NCI-H146 (cell line): ENCODE measurements around the gene PDGFC.

ENCODE experiments used
- DNase-seq: peaks from one replicate; lab custom pipeline; 2025; lab: John Stamatoyannopoulos, UW

PDGFC gene

GRCh38 chr4:156782491-156782890, 189.1 kb downstream of the PDGFC start:
- no peak for DNase-seq

DNA sequence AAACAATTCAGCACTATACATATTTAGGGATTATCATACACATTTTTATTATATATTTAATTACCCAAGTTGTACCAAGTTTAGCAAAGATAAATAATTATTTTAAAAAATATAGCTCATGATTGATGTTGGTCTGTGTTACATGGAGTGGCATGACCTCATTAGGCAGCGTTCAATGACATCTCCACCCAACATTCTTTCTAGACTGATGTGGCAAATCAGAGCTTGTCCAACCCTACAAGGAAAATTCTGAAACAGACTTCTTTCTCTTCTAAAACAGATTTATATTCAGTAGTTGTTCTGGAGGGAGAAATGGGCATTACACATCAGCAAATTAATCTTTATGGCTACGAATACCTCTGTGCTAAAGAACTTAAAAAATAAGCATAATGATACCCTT, 189.7 kb downstream of the PDGFC start:
- no peak for DNase-seq

- no peak for DNase-seq
These were observed 191.8 kb downstream of the PDGFC start for GRCh38 chr4:156779774-156780173.

- DNase-seq: no peak
These were observed 192.6 kb downstream of the PDGFC start for GRCh38 chr4:156779042-156779441.

- DNase-seq: no peak
These were observed 193.0 kb downstream of the PDGFC start for GRCh38 chr4:156778606-156779005.

GRCh38 chr4:156778093-156778492, 193.5 kb downstream of the PDGFC start:
- no peak for DNase-seq

GRCh38 chr4:156775813-156776212, 195.8 kb downstream of the PDGFC start:
- DNase-seq: no peak

- no peak for DNase-seq
These were observed 197.2 kb downstream of the PDGFC start for GRCh38 chr4:156774422-156774821.

DNA sequence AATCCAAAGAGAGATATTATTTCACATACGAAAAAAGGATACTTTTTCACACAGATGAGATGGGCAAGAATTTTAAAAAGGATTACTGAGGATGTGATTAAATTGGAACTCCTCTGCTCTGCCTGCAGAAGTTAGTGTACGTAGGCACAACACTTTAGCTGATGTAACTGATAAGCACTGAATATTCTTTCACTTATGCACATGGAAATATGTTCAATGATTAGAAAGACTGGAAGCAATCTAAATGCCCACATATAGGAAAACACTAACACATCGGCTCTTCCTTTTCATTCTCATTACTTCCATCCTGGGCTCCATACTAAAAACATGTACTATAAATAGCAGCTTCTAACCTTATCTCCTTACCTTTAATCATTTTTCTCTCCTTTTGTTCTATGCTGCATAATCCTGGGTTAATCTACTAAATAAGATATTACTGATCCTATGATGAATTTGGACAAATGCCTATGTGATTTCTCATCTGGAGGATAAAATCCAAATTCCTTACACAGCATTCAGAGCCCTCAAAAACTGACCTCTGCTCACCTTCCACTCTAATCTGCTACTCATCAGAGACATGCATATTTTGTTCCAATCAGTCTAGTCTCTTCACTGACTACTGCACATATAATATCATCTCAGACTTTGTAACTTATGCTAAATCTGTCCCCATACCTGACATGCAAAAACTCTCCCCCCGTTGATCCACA, 197.8 kb downstream of the PDGFC start:
- no peak for DNase-seq

- peak; percentile 62 for DNase-seq
These were observed 200.3 kb downstream of the PDGFC start for GRCh38 chr4:156771171-156771837.

GRCh38 chr4:156770140-156770539, 201.5 kb downstream of the PDGFC start:
- DNase-seq: no peak

DNA sequence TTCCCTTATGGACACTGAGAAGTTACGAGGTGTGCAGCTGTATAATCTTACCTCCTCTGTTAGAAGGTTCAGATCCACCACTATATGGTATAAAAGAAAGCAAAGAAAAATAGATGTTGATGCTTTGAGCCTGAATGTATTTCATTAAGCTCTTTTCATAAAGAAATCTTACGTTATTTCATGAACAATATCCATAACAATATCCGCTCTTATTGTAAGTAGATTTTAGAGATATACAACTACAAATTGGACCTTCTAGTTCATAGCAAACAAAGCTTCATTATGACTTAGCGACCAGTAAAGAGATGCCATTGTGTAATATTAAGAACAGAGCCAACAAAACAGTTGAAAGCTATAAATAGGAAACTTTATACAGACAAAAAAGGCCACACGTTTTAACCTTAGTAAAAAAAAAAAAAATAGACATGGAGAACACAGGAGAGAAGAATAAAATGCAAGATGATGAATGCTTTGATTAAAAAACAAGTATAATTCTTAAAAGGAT, 203.6 kb downstream of the PDGFC start:
- no peak for DNase-seq

- DNase-seq: no peak
These were observed 204.8 kb downstream of the PDGFC start for GRCh38 chr4:156766846-156767245.

- no peak for DNase-seq
These were observed 206.3 kb downstream of the PDGFC start for GRCh38 chr4:156765277-156765676.

GRCh38 chr4:156764846-156765245, 206.8 kb downstream of the PDGFC start:
- DNase-seq: no peak

DNA sequence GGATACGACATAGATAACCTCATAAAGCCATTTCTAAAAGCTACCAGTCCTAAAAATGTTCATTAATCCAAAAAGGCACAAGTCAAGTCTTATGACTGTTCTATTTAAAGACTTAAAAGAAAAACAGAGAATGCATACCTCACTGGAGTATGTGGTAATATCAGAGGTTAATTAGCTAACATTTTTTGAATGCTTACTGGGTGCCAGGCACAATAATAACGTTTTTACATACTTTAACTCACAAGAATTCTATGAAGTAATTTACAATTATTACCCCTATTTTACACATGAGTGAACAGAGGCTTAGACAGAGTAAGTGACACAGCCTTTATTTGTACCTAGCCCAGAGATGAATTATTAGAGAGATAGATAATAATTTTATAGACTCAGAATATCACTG, 207.5 kb downstream of the PDGFC start:
- DNase-seq: no peak

DNA sequence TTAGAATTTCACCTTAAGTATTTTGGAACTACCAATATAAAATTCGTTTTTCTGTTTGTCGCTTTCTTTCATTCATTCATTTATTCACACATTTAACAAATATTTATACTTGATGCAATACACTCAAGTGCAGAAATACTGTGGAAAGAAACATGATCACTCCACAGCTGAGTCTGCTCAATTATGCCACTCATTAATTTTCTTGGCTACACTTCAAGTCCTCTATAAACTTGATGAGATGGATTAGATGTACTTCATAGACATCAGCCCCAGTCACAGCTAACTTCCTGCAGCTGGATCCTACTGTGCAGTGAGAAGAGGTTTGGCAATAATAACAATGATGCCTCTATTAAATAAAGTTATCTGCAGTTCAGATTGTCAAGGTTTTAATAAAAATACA, 208.1 kb downstream of the PDGFC start:
- peak; percentile 4 for DNase-seq

- DNase-seq: no peak
These were observed 208.7 kb downstream of the PDGFC start for GRCh38 chr4:156762851-156763250.

DNA sequence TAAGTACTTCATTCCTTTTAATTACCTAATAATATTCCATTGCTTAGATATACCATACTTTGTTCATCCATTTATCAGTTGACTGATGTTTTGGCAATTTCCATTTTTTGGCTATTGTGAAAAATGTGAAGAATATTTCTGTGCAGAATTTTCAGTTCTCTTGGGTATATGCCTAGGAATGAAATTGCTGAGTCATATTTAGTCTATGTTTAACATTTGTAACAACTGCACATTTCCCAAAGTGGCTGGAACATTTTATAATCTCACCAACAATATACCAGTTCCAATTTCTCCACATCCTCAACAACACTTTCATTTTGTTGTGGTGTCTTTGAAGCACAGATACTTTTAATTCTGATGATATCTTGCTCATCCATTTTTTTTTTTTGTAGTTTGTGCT, 215.5 kb downstream of the PDGFC start:
- no peak for DNase-seq

- DNase-seq: no peak
These were observed 216.6 kb downstream of the PDGFC start for GRCh38 chr4:156754832-156755570.

DNA sequence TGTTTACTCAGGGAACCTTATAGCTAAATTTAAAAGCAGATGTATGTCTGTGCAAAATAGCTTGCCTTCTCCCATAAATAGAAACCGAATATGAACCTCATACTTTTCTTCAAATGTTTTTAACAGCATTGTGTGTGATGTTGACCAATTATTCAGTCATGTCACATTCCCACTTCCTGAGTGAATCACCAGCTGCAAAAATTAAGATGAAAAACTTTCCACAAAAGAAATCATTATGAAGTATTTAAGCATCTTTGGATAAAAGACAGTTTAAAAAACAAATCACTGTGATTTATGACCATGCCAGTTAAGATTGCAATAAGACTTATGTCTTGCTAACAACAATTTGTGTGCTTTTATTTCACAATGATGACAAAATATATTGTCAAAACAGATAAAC, 220.1 kb downstream of the PDGFC start:
- DNase-seq: no peak

GRCh38 chr4:156749426-156750403, 221.9 kb downstream of the PDGFC start:
- DNase-seq: no peak
